LNCaP clone FGC (cell line): ENCODE measurements around the gene TMEM131L.

Experiments used
- DNase-seq: peaks from one replicate; pipeline ENCODE4 v3.0.0-alpha.2; 2011; ENCODE audit warnings: low read depth
- H3K4me3 ChIP-seq: 2 replicates; pipeline ENCODE4 v1.5.1; 2011; ENCODE audit warnings: mild to moderate bottlenecking, low read depth, low read length, control low read depth
- CTCF ChIP-seq: IDR thresholded peaks from 2 replicates; pipeline ENCODE4 v1.5.1; 2012; ENCODE audit warnings: mild to moderate bottlenecking; ENCODE audit not compliant: control insufficient read depth, insufficient read depth; ENCODE audit errors: extremely low read depth

TMEM131L gene

GRCh38 chr4:153420361-153420760, 45.8 kb upstream of the TMEM131L start:
- no peak for TF ChIP-seq CTCF
- no peak for DNase-seq
- H3K4me3 ChIP-seq, result no peak overlapping the region

- H3K4me3 ChIP-seq, result no peak overlapping the region
- DNase-seq, result no peak
- TF ChIP-seq CTCF, result no peak
Measured at GRCh38 chr4:153421941-153422340, 44.2 kb upstream of the TMEM131L start.

GRCh38 chr4:153426207-153426885, 39.8 kb upstream of the TMEM131L start:
- no peak for TF ChIP-seq CTCF
- DNase-seq, result no peak
- no peak overlapping the region for H3K4me3 ChIP-seq

- TF ChIP-seq CTCF, result no peak
- DNase-seq, result no peak
- H3K4me3 ChIP-seq, result no peak overlapping the region
Measured at GRCh38 chr4:153427363-153428071, 38.6 kb upstream of the TMEM131L start.

- TF ChIP-seq CTCF, result no peak
- no peak overlapping the region for H3K4me3 ChIP-seq
- DNase-seq, result no peak
Measured at GRCh38 chr4:153428941-153429475, 37.2 kb upstream of the TMEM131L start.

GRCh38 chr4:153432965-153433753, 33.0 kb upstream of the TMEM131L start:
- peak; percentile 75 for DNase-seq
- H3K4me3 ChIP-seq, result no peak overlapping the region

More at GRCh38 chr4:153432965-153433753, 33.0 kb upstream of the TMEM131L start:
- peak; percentile 73 for TF ChIP-seq CTCF
